Activated T-cell treated with anti-CD3 and anti-CD28 coated beads for 24 hours (primary cell): Measurements from ENCODE around the gene GTPBP3.

Source experiments
- DNase-seq: peaks from one replicate; pipeline ENCODE4 v3.0.0-alpha.2; 2020; ENCODE audit warnings: low read depth

Gene GTPBP3

DNA sequence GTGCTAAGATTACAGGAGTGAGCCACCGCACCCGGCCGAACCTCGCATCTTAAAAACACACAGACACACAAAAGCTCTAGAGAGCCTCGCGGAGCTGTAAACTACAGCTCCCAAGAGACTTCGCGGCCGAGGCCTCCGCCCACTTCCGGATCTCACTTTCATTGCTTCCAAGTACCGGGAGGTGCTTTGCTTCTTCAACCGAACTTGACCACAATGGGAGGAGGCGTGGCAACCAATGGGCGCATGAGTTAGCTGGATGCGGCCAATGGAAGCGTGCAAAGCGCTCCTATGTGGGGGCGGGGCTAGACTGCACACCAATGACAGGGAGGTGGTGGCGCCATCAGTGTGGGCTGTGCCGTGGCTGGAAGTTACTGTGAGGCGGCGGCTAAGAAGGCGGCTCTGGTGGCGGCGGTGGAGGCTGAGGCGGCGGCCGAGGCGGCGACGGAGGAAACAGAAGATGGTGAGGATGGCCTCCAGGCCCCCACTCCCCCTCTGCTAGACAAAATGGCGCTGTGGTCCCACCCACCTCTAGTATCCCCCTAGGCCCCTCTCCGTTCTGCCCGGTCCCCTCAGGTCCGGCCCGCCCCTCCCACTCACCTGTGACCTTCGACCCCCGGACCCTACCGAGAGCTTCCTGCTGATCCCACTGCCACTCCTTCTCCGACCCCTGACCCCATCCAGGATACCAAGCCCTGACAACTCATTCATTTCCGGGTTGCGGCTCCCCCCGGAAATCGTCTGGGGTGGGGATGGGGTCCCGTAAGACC is 28.0 kb upstream of the GTPBP3 start, which contains the start of gene DDA1:
TSS of gene DDA1 (plus strand) at position 366 of the 767 bp plus-strand sequence. CDS start at position 458, 92 bp downstream.
- peak; percentile 99 for DNase-seq

DNA sequence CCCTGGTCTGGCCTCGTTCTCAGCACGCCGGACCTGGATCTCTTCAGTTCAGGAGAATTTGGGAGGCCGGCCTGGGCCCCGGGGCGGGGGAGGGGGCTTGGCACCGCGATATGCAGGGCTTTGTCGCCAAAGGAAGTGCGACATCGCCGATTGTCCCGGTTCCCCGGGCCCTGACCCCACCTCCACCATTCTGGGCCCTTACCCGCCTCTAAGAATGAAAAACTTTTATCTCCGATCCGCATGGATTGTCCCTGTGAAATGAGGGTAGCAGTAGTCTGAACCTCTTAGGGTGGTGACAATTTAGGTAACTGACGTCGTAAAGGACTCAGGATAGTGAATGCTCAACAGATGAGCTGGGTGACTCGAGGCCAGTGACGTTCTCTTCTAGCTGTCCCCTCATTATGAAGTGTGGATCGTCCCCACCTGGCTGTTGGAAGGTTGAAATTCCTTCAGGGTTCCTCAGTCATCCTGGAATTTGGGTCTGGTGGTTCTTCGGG is 27.3 kb upstream of the GTPBP3 start:
- DNase-seq, result no peak

- DNase-seq, result no peak
Measured at GRCh38 chr19:17311455-17312188, 25.7 kb upstream of the GTPBP3 start.

DNA sequence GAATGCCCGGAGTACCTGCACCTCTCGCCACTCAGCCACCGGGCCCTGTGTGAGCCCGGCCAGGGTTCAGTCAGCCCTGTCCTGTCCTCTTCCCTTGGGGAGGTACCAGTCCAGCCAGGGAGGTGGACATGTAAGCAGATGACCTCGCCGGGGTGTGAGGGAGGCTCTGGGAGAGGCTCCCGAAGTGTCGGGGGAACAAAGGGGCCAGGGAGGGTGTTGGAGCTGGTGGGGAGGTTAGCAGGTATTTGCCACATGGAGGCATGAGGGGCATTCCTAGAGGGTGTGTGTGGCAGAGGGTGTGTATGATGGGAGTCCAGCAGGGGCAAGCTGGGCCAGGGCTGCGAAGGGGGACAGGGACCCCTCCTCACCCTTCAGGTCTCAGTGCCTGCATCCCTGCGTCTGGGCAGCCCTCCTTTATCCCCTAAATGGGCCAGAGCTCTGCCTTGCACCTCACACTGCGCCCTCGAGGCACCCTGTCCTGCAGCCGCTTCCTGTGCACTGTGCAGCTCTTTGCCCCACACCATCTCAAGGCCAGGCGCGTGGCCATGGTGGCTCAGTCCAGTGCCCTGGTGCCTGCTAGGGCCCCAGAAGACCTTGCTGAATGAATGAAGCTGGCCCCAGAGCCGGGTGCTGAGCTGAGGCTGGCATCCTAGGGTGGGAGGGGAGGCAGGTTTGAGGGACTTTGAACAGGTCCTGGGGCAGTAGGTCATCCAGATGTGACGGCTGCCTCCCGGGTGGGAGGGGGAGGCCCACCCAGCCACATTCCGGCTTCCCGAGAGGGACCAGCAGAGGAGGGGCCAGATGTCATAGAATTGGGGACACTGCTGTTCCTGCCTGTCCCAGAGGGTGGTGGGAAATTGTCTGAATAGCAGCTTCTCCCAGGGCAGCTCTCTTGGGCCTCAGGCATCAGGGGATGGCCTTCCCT is 24.9 kb upstream of the GTPBP3 start:
- DNase-seq, result no peak

GRCh38 chr19:17314007-17314593 is 23.3 kb upstream of the GTPBP3 start:
- no peak for DNase-seq

- DNase-seq, result no peak
Measured at GRCh38 chr19:17318966-17319365, 18.4 kb upstream of the GTPBP3 start.

DNA sequence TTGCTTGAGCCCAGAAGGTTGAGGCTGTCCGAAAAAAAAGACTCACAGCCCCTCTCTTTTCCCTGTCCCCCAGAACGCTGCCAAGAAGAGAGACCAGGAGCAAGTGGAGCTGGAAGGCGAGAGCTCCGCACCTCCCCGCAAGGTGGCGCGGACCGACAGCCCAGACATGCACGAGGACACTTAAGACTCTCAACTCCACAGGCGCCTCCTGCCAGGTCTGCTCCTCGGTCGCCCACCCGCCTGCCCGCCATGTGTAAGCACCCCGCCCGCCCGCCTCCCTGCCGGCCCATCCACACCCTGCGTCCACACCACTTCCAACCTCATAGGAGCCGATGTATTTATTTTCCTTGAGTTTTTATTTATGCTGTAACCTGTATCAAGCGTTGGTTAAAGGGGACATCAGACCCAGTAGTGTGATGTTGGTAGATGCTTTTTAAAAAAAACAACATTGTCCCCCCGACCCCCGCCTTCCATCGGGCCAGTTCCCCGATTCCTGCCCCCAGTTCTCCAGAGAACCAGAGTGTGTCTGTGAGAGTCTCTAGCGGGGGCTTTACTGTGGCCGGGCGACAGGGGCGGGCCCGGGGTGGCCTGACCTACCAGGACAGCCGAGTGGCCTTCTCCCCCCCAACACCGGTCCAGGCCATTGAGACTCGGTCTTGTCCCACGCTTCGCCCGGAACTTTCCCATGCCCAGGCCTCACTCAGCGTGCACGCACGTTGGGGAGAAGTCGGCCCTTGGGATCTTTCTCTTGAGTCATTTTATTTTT is 17.7 kb upstream of the GTPBP3 start:
- no peak for DNase-seq

GRCh38 chr19:17320435-17320834 is 16.9 kb upstream of the GTPBP3 start:
- DNase-seq, result no peak

DNA sequence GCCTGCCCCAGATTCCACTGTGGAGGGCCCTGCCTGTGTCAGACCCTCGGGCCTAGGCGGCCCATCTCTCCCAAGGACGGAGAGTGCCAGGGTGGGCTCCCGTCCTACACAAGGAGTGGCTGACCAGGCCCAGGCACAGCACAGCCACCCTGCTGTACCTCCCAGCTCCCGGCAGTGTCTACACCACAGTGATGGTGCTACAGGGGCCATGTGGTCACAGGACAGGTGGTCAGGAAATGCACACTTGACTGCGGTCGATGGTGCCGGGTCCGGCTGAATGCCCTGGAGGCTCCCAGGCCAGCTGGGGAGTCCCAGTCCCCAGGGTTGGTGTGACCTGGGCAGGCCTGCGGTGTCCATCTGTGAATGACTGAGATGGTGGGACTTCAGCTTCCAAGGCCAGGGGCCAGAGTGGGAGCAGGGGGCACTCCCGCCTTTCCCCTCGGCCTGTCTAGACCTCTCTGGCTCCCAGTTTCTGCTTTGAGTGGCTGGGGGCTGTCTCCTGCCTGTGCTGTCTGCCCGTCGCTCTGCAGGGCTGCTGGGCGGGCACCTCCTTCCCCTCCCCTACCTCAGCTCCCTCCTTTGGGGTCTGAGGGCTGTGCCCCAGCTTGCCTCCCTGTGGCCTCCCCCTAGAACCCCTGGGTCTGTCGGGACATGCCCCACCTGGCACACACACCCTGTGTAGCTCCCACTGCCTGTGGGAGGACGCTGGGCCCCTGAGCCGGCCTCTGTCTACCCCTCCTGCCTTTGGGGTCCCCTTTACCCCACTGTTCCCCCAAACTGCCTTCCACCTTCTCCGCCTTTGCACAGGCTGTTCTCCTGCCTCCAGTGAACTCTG is 15.5 kb upstream of the GTPBP3 start:
- no peak for DNase-seq

DNA sequence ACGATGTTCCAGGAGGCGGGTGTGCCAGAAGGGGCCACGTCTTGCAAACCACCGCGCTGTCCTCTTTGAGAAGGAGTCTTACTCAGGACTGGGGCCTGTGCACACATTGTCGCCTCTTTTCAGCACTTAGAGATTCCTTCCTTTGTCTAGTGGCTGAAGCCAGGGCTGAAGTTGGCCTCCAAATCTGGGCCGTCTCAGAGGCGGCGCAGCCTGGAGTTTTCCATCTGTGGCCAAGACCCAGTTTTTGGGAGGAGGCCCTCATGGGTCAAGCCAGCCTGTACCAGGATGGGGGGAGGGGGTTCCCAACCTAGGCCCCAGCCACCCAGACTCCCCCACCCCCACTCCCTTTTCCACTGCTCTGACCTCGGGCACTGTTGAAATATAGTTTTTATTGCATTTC is 14.5 kb upstream of the GTPBP3 start:
- no peak for DNase-seq

DNA sequence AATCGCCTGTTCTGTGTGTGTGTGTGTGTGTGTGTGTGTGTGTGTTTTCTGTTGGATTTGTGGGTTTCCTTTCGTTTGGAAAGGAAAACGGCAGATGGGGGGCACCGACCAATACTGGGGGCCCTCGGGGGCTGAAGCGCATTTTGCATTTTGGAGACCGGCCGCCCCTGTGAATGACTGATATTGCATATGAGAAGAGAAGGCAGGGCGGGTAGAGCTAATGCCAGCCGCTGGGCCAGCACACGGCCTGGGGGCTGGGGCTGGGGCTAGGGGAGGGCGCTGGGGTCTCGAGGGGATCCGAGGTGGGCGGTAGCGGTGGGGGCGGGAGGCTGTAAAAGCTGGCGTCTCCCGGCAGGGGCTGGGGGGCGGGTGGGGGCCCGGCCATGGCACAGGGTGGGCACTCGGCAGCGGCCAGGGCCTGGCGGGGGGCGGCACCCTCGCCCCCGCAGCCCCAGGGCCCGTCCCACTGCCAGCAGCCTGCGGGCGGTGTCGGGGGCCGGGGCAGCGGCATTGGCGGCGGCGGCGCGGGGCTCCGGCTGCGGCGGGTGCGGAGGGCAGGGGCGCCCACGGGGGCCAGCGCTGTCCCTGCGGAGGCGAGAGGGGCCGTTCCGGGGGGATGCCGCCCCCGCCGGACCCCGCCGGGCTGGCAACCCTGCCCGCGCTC is 13.9 kb upstream of the GTPBP3 start:
- no peak for DNase-seq

- DNase-seq, result no peak
Measured at GRCh38 chr19:17323964-17324332, 13.4 kb upstream of the GTPBP3 start.

DNA sequence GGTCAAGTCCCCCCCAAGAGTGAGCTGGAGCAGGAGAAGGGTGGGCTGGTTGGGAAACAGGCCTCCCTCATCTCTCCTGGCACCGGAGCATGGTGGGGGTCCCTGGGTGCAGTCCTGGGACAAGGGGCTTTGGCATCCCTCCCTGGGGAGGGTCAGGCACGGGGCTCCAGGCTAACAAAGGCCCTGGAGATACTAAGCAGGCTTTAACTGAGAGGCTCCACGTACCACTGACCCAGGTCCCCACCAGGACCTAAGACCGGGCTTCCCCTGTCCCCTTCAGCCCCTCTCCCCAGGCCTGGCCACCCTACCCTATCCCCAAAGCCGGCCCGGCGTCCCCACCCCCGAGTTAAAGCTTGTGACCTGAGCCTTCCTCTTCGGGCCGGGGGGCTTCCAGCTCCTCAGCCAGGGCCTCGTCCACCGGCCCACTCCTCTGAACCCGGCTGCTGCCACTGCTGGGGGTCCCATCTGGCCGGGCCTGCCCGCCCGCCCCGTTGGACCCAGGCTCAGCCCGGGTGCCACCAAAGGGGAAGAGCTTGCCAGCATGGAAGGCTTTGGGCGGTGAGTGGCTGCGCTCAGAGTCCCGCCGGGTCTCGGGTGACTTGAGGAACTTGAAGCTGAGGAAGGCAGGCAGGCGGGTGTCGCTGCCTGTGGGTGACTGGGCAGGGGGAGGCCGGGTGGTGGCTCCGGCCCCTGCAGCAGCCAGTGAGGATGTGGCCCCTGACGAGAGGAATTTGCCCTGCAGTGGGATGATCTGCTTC is 12.8 kb upstream of the GTPBP3 start:
- DNase-seq, result no peak

GRCh38 chr19:17325133-17325532 is 12.2 kb upstream of the GTPBP3 start:
- no peak for DNase-seq

DNA sequence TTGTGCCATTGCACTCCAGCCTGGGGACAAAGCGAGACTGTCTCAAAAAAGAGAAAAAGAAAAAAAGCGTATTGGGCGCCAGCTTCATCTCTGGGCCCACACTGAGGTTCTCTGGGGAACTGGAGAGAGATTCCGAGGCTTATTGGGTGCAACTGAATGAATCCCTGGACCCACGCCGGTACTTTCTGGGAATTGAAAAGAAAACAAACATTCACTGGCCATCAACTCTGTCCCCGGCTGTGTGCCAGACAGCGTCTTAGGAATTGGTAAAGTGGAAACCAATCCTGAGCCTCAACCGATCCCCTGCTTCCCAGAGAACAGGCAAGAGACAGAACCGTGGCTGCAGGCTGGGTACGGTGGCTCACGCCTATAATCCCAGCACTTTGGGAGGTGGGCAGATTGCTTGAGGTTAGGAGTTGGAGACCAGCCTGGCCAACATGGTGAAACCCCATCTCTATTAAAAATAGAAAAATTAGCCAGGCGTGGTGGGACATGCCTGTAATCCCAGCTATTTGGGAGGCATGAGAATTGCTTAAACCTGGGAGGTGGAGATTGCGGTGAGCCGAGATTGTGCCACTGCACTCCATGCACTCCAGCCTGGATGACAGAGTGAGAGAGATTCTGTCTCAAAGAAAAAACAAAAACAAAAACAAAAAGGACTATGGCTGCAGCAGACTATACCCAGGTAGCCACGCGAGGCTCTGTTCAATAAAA is 11.3 kb upstream of the GTPBP3 start:
- no peak for DNase-seq

DNA sequence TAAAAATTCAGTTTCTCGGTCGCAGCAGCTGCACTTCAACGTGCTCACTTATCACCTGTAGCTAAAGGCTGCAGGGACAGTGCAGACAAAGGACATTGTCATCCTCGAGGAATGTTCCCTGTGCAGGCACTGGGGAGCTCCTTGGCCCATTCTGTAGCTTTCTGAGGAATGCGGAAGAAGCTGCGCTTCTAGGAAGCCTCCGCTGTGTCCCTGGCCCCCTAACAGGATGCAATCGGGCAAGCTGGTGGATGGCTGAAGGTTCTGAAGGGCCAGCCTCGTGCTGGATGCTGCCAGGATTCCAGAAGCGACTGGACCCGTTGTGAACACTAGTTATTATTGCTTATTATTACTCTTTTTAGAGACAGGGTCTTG is 10.8 kb upstream of the GTPBP3 start:
- DNase-seq, result no peak

DNA sequence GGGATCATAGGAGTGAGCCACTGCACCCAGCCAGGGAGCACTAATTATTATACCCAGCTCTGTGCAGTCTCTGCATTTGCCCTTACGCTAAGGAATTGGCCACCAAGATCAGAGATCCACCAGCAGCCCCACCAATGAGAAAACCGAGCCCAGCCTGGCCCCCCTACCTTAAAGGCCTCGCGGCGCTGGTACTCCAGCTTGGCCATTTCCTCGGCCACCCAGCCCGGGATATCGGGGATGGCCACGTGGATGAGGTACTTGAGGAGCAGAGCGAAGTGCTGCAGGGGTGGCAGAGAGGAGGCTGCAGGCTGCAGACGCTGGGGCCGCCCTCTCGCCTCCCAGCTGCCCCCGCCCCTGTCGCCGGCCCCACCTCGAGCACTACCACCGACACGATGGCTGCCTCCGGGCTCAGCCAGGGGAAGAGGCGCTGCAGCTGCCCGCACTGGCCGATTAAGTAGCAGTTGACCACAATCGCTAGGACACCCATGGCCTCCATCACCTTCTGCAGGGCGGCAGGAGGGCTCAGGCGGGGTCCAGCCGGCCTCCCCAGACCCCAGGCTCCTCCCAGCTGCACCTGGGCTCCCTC is 10.2 kb upstream of the GTPBP3 start:
- DNase-seq, result no peak
